GM19025 (cell line): ENCODE data around the gene OR2A1.
"Not testable (repeated sequence)": the region's sequence is repeated elsewhere in the genome, so short reads cannot be mapped to it uniquely, and the experiment has no call there.

Experiments
- ATAC-seq: cut with Tn5 transposase; IDR thresholded peaks from one replicate; pipeline ENCODE4 v1.9.1; 2021; ENCODE audit warnings: mild to moderate bottlenecking, low read depth, moderate library complexity; ENCODE audit not compliant: unreplicated experiment

OR2A1 gene

GRCh38 chr7:144321677-144322206 lies 9.5 kb downstream of the OR2A1 start:
- ATAC-seq: not testable (repeated sequence)

GRCh38 chr7:144323359-144323758 lies 11.1 kb downstream of the OR2A1 start:
- not testable (repeated sequence) for ATAC-seq

- not testable (repeated sequence) for ATAC-seq
These were observed 13.6 kb downstream of the OR2A1 start for GRCh38 chr7:144325868-144326267.

DNA sequence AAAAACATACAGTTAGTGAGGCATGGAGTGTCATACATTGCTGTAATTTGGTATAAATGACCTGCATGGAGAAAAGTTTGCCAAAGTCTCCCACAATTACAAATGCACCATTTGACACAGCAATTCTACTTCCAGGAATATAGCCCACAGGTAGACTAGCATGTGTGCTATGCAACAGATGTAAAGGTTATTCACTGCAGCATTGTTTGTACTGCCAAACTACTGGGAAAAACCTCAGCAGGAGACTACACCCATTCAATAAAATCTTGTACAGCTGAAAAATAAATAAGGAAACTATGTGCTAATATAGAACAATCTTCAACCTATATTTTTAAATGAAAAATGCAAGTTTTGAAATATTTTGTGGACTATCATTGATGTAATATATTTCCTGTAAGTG lies 17.8 kb downstream of the OR2A1 start:
- not testable (repeated sequence) for ATAC-seq

DNA sequence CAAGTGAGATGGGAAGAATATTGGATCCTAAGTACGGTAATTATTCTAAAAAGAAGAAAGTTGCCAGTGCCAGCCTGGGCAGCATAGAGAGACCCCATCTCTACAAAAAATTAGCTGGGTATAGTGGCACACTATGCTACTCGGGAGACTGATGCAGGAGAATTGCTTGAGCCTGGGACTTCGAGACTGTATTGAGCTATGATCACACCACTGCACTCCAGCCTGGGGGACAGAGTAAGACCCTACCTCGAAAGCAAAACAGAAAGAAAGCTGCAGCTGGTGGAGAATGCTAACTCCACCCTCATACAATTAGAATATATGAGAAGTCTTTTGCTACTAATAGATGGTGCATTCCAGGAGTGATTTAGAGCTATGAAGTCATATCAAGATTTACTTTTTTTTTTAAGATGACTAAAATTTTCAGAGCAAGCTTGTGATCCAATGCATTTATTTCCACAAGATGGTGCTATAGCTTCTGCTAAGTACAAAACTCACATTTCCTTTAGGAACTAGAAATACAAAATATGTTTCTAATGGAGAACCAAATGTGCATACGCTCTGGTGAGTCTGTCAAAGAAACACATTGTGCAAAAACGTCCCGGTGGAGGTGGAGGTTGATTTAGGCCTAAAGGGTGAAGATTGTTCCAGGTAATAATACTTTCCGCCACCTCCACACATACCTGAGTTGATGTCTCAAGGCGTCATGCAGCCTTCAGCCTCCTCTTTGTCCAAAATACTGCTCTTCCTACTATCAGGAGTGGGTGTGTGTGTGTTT lies 19.2 kb downstream of the OR2A1 start:
- not testable (repeated sequence) for ATAC-seq

DNA sequence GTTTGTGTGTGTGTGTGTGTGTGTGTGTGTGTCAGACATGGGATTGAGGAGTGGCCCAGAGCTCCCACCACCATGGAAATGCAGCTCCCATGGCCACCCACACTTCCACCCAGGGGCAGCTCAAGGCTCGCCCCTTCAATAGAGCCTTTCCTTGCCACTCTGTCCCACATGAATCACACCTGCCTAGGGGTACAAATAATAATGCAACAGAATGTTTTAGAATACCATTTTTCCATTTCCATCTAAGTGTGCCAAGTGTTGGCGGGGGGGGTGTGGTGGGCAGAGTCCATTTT lies 19.7 kb downstream of the OR2A1 start:
- ATAC-seq: not testable (repeated sequence)

- not testable (repeated sequence) for ATAC-seq
These were observed 36.4 kb downstream of the OR2A1 start for GRCh38 chr7:144348625-144349024.

GRCh38 chr7:144351667-144352066 lies 39.4 kb downstream of the OR2A1 start:
- ATAC-seq: not testable (repeated sequence)

DNA sequence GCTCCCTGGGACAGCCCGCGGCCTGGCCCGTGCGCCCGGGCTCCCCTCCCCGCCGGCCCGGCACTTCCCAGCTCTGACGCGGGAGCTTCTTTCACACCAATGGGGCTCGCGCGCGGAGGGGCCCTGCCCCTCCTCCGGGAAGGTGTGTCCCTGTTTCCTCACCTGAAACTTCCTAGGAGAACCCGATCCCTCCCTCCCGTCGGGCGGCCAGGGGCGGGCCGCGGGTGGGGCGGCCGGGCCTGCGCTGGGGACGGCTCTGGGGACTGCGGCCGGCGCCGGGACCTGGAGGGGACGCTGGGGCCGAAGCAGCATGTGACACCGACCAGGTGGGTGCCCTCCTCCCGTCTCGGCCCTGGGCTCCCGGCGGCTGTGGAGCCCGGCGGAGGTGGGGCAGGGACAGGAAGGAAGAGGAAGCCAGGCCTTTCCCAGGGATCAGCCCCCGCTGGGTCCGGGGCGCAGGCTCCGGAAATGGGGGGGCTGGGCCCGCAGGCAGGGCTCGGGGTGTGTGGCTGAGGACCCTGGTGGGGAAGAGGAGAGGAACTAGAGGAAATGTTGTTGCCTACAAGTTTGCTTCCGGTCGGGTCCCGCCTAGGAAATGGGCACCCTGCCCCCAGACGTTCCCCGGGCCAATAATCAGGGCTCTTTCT lies 43.1 kb downstream of the OR2A1 start, which contains the start of gene ARHGEF5:
ARHGEF5 (plus strand) TSS at position 227 of the 647 bp plus-strand sequence. CDS start 7,268 bp downstream, outside the sequence.
- peak; percentile 71 for ATAC-seq

GRCh38 chr7:144356185-144356584 lies 44.0 kb downstream of the OR2A1 start:
- not testable (repeated sequence) for ATAC-seq

- ATAC-seq: not testable (repeated sequence)
These were observed 44.6 kb downstream of the OR2A1 start for GRCh38 chr7:144356860-144357259.

DNA sequence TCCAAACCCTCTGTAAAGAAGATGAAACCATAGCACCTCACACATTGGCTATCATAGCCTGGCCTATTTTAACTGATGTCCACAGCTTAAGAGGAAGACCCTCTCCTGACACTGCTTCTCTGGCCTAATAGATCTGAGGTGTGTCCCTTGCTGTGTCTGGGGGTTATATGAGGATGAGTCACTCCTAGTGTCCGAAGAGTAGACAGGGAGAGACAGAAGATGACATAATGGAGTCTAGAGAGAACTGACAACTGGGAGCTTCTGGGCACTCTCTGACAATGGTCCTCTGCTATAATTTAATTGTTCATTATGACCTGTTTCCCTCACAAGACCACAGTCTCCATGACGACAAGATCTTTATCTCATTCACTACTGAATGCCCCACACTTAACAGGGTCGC lies 49.8 kb downstream of the OR2A1 start:
- ATAC-seq: not testable (repeated sequence)

- ATAC-seq: not testable (repeated sequence)
These were observed 53.3 kb downstream of the OR2A1 start for GRCh38 chr7:144365523-144365922.

DNA sequence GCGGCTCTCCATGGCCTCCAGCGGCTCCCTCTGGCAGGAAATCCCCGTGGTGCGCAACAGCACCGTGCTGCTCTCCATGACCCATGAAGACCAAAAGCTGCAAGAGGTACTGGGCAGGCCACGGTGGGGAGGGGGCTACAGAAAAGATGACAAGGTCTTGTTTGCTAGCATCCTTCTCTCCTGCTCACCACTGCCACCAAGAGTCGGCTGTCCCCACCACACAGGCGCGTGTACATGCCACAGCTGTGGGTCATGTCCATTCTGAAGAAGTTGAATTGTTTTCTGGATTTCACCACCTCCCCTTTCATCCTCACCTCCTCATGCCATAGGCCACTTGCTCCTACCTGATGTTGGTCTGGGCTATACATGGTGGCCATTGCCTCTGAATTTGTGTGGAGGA lies 55.0 kb downstream of the OR2A1 start:
- not testable (repeated sequence) for ATAC-seq

- not testable (repeated sequence) for ATAC-seq
These were observed 57.0 kb downstream of the OR2A1 start for GRCh38 chr7:144369221-144369620.
